Measurements from ENCODE around the gene SEM1. TPM values are rescaled to one million over a fixed set of nuclear protein-coding genes. Genes with fewer than 3 reads are reported as not detected.

The SEM1 gene
- total RNA-seq, 1 donor from 2014 or later = 65.2 TPM

DNA sequence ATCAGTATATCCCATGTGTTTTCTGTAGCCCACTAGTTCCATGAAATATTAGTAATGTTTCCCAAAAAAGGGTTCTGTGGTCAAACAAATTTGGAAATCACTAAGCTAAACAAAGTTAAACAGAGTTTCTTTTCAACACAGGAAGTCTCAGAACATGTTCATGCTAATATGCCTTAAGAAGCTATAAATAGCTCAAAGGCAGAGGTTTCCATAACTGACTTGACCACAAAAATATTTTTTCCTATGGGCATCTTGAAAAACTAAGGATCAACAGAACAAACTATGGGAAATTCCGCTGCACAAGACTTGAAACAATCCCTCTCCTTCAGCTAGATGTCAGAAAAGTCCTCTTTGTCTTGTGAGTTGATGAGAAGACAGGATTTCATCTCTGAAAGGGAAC, 59.7 kb downstream of the SEM1 start:
- TF ChIP-seq EZH2 (IDR thresholded peaks at IDR 0.05) (no peak), EZH2phosphoT487 (IDR thresholded peaks at IDR 0.05) (no peak)
- TF ChIP-seq, protein P1, sequence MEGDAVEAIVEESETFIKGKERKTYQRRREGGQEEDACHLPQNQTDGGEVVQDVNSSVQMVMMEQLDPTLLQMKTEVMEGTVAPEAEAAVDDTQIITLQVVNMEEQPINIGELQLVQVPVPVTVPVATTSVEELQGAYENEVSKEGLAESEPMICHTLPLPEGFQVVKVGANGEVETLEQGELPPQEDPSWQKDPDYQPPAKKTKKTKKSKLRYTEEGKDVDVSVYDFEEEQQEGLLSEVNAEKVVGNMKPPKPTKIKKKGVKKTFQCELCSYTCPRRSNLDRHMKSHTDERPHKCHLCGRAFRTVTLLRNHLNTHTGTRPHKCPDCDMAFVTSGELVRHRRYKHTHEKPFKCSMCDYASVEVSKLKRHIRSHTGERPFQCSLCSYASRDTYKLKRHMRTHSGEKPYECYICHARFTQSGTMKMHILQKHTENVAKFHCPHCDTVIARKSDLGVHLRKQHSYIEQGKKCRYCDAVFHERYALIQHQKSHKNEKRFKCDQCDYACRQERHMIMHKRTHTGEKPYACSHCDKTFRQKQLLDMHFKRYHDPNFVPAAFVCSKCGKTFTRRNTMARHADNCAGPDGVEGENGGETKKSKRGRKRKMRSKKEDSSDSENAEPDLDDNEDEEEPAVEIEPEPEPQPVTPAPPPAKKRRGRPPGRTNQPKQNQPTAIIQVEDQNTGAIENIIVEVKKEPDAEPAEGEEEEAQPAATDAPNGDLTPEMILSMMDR (IDR thresholded peaks at IDR 0.05) = no peak
- H3K4me1 Mint-ChIP-seq = no peaks in the 10 kb centered on the region

DNA sequence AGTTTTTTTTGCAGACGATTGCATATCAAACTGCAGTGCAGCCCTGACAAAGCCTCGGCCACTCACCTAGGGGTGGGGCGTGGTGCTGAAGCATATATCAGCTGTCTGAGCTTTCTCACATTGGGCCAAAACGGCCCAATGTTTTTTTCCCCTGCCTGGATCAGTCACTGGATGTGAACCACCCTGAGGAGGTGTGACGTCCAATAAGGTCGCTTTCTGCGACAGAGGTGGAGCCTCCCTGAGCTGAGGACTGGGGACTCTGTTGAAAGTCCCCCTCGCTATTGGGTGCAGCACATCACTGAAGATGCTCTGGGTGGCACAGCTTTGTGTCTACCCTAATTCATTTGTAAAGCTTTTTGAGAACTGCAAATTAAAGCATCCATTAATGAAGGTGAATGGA, 60.9 kb downstream of the SEM1 start:
- Mint-ChIP-seq H3K36me3 (no peaks in the 10 kb centered on the region), H3K4me3 (no peak overlapping the region), H3K27me3 (ENCODE audit: insufficient read depth, low read depth) (peaks cover 2% of the 10 kb centered on the region), H3K27ac (no peak overlapping the region), H3K4me1 (no peaks in the 10 kb centered on the region), H3K9me3 (peaks cover 4% of the 10 kb centered on the region)
- H3F3A ChIP-seq (ENCODE audit: low read depth) = no peaks in the 10 kb centered on the region
- no peaks in the 10 kb centered on the region for H3K9me3 ChIP-seq (ENCODE audit: low read depth)
- no peak overlapping the region for H3K27ac ChIP-seq
- no peaks in the 10 kb centered on the region for H4K20me1 ChIP-seq (ENCODE audit: low read depth)
- H3K4me2 ChIP-seq = no peak overlapping the region
- H3K4me3 ChIP-seq = no peak overlapping the region
- H3K36me3 ChIP-seq = no peaks in the 10 kb centered on the region
- no peaks in the 10 kb centered on the region for H3K79me2 ChIP-seq (ENCODE audit: low read depth)
- no peak for DNase-seq (ENCODE audit: low spot score)
- H3K9ac ChIP-seq = no peak overlapping the region
- H3K4me1 ChIP-seq = no peaks in the 10 kb centered on the region
- TF ChIP-seq EZH2 (IDR thresholded peaks at IDR 0.05) = no peak
- TF ChIP-seq, protein P1 (IDR thresholded peaks at IDR 0.05) = no peak
- TF ChIP-seq EZH2phosphoT487 (IDR thresholded peaks at IDR 0.05) = no peak
- H2AFZ ChIP-seq (replicated peaks) = no peak overlapping the region
- no peaks in the 10 kb centered on the region for H3K27me3 ChIP-seq

More for the DNA sequence above, 59.7 kb downstream of the SEM1 start:
- H3K4me1 ChIP-seq = peaks cover 4% of the 10 kb centered on the region
- H3K27ac Mint-ChIP-seq = no peak overlapping the region
- H3F3A ChIP-seq (ENCODE audit: low read depth) = no peaks in the 10 kb centered on the region
- no peak overlapping the region for H3K27ac ChIP-seq
- peaks cover 4% of the 10 kb centered on the region for H3K9me3 Mint-ChIP-seq
- no peak for DNase-seq (ENCODE audit: low spot score)
- no peak overlapping the region for H2AFZ ChIP-seq (replicated peaks)
- H3K79me2 ChIP-seq (ENCODE audit: low read depth) = no peaks in the 10 kb centered on the region
- no peak overlapping the region for H3K4me2 ChIP-seq
- no peak overlapping the region for H3K4me3 Mint-ChIP-seq
- no peaks in the 10 kb centered on the region for H3K36me3 Mint-ChIP-seq
- H3K9ac ChIP-seq = no peak overlapping the region
- H3K9me3 ChIP-seq (ENCODE audit: low read depth) = no peaks in the 10 kb centered on the region
- H4K20me1 ChIP-seq (ENCODE audit: low read depth) = no peaks in the 10 kb centered on the region
- peaks cover 2% of the 10 kb centered on the region for H3K27me3 Mint-ChIP-seq (ENCODE audit: insufficient read depth, low read depth)
- H3K4me3 ChIP-seq = no peak overlapping the region
- no peaks in the 10 kb centered on the region for H3K36me3 ChIP-seq
- H3K27me3 ChIP-seq = no peaks in the 10 kb centered on the region

DNA sequence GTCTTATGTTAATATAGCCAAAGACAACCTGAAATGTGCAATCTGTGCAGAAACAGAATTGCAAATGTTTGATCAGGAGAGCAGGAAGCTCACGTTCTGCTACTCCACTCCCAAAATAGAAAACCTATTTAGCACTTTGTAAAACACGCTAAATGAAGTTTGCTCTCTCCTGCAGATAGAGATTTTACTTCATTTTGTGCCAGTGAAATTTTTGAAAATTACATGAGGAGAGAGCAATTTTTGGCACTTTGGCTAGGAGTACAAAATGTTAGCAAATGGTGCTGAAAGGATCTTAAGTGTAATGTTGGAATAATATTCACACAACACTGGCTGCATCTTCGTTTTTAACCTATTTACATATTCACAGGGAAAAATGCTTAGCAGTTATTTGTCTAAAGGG, 61.9 kb downstream of the SEM1 start:
- H4K20me1 ChIP-seq (ENCODE audit: low read depth) = no peaks in the 10 kb centered on the region
- H3K27me3 ChIP-seq = no peaks in the 10 kb centered on the region
- Mint-ChIP-seq H3K27ac (no peak overlapping the region), H3K4me1 (no peaks in the 10 kb centered on the region), H3K4me3 (no peak overlapping the region), H3K9me3 (peaks cover 3% of the 10 kb centered on the region), H3K27me3 (ENCODE audit: insufficient read depth, low read depth) (peaks cover 2% of the 10 kb centered on the region), H3K36me3 (no peaks in the 10 kb centered on the region)
- no peak overlapping the region for H2AFZ ChIP-seq (replicated peaks)
- H3K36me3 ChIP-seq = no peaks in the 10 kb centered on the region
- no peak overlapping the region for H3K9ac ChIP-seq
- H3K4me1 ChIP-seq = no peaks in the 10 kb centered on the region
- H3K79me2 ChIP-seq (ENCODE audit: low read depth) = no peaks in the 10 kb centered on the region
- TF ChIP-seq EZH2 (IDR thresholded peaks at IDR 0.05) (no peak), EZH2phosphoT487 (IDR thresholded peaks at IDR 0.05) (no peak)
- TF ChIP-seq, protein P1 (IDR thresholded peaks at IDR 0.05) = no peak
- no peaks in the 10 kb centered on the region for H3F3A ChIP-seq (ENCODE audit: low read depth)
- no peak for DNase-seq (ENCODE audit: low spot score)
- no peaks in the 10 kb centered on the region for H3K9me3 ChIP-seq (ENCODE audit: low read depth)
- no peak overlapping the region for H3K4me2 ChIP-seq
- no peak overlapping the region for H3K27ac ChIP-seq
- no peak overlapping the region for H3K4me3 ChIP-seq

Measured in neural progenitor cell (in vitro differentiated cells).